NCI-H446 treated with DMSO at 0.1 percent for 48 hours (cell line): ENCODE results near the gene SHISA6.
"Not testable (repeated sequence)": the region's sequence is repeated elsewhere in the genome, so short reads cannot be mapped to it uniquely, and the experiment has no call there.

Experiments used
- DNase-seq: peaks from one replicate; lab custom pipeline; 2025; lab: John Stamatoyannopoulos, UW

Gene SHISA6

GRCh38 chr17:11267999-11268575, 27.1 kb downstream of the SHISA6 start:
- no peak for DNase-seq

GRCh38 chr17:11269210-11269609, 28.2 kb downstream of the SHISA6 start:
- no peak for DNase-seq

GRCh38 chr17:11272191-11272590, 31.2 kb downstream of the SHISA6 start:
- DNase-seq: no peak

GRCh38 chr17:11273596-11273995, 32.6 kb downstream of the SHISA6 start:
- no peak for DNase-seq

- DNase-seq: no peak
Measured at GRCh38 chr17:11274106-11274505, 33.1 kb downstream of the SHISA6 start.

GRCh38 chr17:11276486-11276885, 35.5 kb downstream of the SHISA6 start:
- no peak for DNase-seq

- DNase-seq: no peak
Measured at GRCh38 chr17:11278186-11278991, 37.4 kb downstream of the SHISA6 start.

- no peak for DNase-seq
Measured at GRCh38 chr17:11278992-11279270, 37.9 kb downstream of the SHISA6 start.

- DNase-seq: no peak
Measured at GRCh38 chr17:11279776-11280344, 38.8 kb downstream of the SHISA6 start.

GRCh38 chr17:11282586-11282985, 41.6 kb downstream of the SHISA6 start:
- DNase-seq: no peak

GRCh38 chr17:11284811-11285210, 43.8 kb downstream of the SHISA6 start:
- no peak for DNase-seq

- DNase-seq: no peak
Measured at GRCh38 chr17:11285946-11286345, 44.9 kb downstream of the SHISA6 start.

GRCh38 chr17:11287791-11288190, 46.8 kb downstream of the SHISA6 start:
- DNase-seq: no peak

- DNase-seq: no peak
Measured at GRCh38 chr17:11290814-11291213, 49.8 kb downstream of the SHISA6 start.

GRCh38 chr17:11292491-11292890, 51.5 kb downstream of the SHISA6 start:
- DNase-seq: no peak

GRCh38 chr17:11293480-11293879, 52.5 kb downstream of the SHISA6 start:
- DNase-seq: no peak

- no peak for DNase-seq
Measured at GRCh38 chr17:11294826-11295225, 53.8 kb downstream of the SHISA6 start.

- DNase-seq: no peak
Measured at GRCh38 chr17:11296994-11297393, 56.0 kb downstream of the SHISA6 start.

- no peak for DNase-seq
Measured at GRCh38 chr17:11298401-11298800, 57.4 kb downstream of the SHISA6 start.

- no peak for DNase-seq
Measured at GRCh38 chr17:11300201-11300600, 59.2 kb downstream of the SHISA6 start.

GRCh38 chr17:11300738-11301137, 59.7 kb downstream of the SHISA6 start:
- no peak for DNase-seq

GRCh38 chr17:11301874-11302273, 60.9 kb downstream of the SHISA6 start:
- not testable (repeated sequence) for DNase-seq

- DNase-seq: no peak
Measured at GRCh38 chr17:11302401-11303186, 61.6 kb downstream of the SHISA6 start.
